Kidney tubule cell (primary cell): ENCODE results near the gene SMYD3.
A peak's percentile ranks its signal among the peaks of the same experiment; 100 is the strongest.
"Not testable (repeated sequence)": the region's sequence is repeated elsewhere in the genome, so short reads cannot be mapped to it uniquely, and the experiment has no call there.

ENCODE experiments used
- DNase-seq: peaks from one replicate; pipeline ENCODE4 v3.0.0-alpha.2; 2018; ENCODE audit warnings: low spot score

SMYD3 gene

DNA sequence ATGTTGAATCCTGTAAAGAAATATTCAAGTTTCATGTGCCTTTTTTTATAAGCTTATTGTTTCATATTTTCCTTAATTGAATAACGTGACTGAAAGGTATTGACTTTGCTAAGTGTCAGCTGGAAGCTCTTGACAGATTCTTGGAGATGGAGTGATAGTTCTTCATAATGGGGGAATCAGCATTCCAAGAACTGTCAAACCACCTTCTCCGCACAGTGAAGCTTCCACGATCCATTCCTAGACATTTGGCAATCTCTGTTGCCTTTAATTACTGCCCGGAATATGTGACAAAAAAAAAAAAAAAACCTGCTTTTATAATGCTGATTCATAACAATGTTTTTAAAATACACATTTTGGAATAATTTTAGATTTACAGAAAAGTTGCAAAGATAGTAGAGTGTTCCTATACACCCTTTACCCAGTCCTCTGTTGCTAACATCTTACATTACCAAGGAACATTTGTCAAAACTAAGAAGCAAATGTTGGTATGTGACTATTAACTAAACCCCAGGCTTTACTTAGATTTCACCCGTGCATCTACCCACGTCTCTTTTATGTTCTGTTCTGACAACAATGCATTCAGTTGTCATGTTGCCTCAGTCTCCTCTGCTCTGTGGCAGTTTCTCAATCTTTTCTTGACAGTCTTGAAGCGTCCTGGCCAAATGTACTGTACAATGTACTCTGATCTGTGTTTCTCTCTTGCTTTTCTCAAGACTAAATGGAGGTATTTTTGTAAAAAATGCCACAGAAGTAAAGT lies 674.1 kb downstream of the SMYD3 start:
- DNase-seq: no peak

DNA sequence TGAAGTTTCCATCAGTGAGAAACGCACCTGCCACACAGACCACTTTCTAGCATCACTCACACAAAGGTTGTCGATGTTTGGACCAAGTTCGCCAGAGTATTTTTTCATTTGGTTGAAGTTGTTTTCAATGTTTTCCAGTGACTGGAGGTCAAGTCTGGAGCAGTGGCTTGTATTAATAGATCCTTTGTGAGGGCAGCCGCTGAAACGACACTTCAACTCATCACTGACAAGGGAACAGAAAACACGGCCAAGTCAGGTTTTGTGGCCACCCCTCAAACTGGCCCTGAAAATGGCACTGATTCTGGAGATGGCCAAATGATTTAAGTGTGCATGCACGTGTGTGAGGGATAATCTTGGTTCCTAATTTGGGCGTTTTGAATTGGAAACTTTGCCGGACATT lies 675.6 kb downstream of the SMYD3 start:
- no peak for DNase-seq

- DNase-seq: no peak
Measured at GRCh38 chr1:245829826-245830225, 677.3 kb downstream of the SMYD3 start.

DNA sequence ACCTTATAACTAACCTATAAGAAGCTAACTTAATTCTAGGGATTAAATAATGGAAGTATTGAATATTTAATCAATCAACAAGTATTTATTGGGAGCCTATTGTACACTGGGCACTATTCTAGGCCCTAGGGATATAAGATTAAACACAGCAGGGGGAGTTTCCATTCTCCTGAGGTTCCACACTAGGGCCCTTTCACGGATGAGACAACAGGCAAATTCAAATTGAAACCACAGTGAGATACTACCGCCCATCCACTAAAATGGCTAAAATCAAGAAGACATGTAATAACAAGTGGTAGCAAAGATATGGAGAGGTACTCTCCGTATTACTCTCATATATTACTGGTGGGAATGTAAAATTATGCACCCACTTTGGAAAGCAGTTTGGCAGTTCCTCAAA lies 677.9 kb downstream of the SMYD3 start:
- no peak for DNase-seq

DNA sequence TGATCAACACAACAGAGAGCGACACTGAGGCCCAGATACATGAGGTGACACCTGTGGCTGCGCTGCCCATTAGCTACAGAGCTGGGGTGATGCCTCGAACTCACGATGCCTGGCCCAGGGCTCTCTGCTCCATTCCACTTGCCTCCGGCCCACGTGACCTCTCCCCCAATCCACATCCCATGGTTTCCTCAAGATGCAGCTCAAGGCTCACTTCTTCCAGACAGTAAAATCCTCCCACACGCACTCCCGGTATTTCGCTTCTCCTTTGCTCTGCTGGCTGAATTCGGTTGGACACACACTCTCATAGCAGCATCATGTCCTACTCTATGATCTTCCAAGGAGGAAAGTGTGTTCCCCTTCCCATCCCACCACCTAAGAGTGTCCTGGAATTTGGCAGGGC lies 679.8 kb downstream of the SMYD3 start:
- no peak for DNase-seq

DNA sequence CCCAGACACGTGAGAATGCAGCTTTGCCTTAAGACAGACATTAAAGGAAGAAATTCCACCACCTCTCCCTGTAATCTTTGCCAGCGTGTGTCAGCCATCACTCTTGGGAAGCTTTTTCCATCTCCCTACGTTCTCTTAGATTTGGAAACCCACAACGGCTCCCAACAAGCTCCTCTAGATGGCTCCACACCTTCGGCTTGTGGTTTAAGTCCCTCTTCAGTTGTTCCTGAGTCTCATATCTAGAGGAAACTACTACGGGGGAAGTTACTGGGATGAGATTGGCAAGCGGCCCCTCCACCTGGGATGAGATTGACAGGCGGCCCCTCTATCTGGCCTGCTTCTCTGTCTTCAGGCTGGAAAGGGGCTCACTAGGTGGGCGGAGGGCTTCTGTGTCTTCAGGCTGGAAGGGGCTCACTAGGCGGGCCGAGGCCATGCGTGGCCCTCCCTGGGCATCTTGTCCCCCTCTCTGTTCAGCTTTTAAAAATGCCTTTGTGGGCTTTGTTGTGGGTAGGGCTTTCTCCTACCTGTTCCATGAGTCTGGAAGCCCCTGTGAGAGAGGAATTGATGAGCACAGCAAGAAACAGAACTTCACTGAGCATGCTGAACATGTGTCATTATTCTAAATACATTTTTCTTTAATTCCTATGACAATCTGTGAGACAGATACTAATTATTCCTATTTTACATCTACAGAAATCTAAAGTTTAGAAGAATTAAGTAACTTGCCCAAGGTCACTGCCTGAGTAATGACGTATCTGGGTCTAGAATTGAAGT lies 681.8 kb downstream of the SMYD3 start:
- DNase-seq: no peak

- no peak for DNase-seq
Measured at GRCh38 chr1:245823408-245824147, 683.5 kb downstream of the SMYD3 start.

DNA sequence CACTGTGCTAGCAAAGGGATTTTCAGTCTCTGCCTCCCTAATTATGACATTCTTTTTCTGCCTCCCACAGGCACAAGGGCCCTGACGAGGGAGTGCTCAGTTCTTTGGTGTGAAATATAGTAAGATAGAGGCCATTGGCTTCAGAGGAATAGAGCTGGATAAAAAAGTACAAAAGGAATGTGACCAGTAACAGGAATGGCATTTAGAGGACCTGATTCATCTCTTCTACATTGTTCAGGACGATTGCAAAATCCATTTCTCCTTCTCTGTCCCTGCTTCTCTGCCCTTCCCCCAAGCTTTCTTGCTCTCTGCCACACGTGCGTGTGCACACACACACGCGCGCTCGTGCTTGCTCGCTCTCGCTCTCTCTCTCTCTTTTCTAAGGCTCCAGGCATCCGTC lies 684.1 kb downstream of the SMYD3 start:
- peak; percentile 92 for DNase-seq

DNA sequence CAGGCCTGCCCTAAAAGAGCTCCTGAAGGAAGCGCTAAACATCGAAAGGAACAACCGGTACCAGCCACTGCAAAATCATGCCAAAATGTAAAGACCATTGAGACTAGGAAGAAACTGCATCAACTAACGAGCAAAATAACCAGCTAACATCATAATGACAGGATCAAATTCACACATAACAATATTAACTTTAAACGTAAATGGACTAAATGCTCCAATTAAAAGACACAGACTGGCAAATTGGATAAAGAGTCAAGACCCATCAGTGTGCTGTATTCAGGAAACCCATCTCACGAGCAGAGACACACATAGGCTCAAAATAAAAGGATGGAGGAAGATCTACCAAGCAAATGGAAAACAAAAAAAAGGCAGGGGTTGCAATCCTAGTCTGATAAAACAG lies 688.7 kb downstream of the SMYD3 start:
- DNase-seq: not testable (repeated sequence)

GRCh38 chr1:245816496-245816895 lies 690.6 kb downstream of the SMYD3 start:
- DNase-seq: not testable (repeated sequence)

DNA sequence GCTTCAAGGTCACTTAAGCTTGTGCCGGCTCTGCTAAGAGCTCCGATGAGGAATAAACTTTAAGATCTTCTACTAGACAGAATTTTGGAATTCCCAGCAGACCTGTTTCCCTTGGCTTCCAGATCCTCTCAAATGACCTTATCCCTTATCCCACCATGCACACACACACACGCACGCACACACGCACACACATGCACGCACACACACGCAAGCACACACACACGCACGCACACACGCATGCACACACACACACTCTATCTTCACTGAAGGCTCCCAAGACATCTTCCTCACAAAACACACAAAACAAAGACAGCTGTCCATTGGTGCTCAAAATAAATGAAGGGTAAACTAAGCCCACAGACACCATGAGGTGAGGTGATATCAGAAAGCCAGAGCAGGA lies 692.4 kb downstream of the SMYD3 start:
- DNase-seq: no peak

GRCh38 chr1:245812278-245812677 lies 694.8 kb downstream of the SMYD3 start:
- no peak for DNase-seq

DNA sequence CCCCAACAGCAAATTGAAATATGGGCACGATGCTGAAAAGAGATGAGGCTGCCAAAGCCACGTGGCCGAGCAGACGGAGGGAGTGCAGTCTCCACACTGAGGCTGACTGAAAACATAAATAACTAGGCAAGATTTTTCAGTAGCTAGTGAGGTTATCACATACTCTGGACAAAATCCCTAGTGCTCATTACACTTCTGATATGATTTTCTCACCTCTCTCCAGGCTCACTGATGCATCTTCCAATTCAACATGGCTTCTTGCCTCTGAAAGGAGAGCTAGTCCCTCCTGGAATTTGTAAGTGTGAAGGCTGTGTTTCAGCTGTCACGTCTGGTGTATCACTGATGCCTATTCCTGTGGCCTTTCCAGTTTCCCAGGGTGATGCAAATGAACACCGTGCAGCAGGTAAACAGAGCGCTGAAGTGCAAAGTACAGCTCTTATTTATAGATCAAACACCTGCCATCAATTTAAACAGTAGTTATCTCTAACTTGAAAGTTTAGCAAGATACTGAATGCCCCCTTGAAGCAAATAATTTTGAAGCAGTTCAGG lies 696.2 kb downstream of the SMYD3 start:
- no peak for DNase-seq

GRCh38 chr1:245810181-245810769 lies 696.8 kb downstream of the SMYD3 start:
- peak; percentile 29 for DNase-seq

DNA sequence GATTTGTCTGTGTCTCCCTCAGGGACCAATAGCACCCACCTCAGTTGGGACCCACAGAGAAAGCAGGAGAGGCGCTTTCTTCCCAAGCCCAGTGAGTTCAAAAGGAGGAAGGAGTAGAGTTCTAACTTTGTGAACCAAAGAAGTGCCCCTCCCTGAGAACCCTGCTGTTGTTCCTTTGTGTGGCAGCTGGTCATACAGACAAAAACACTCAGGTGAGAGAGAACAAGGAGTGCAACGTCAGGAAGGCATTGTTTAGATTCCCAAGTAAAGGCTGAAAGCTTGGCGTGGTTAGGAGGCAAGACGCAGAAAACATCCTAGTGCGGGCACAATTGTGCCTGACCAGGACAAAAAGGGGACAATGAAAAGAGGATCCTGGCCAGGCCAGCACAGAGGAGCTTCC lies 697.7 kb downstream of the SMYD3 start:
- DNase-seq: no peak

GRCh38 chr1:245807954-245808719 lies 698.9 kb downstream of the SMYD3 start:
- DNase-seq: no peak

- peak; percentile 21 for DNase-seq
Measured at GRCh38 chr1:245807306-245807705, 699.8 kb downstream of the SMYD3 start.

DNA sequence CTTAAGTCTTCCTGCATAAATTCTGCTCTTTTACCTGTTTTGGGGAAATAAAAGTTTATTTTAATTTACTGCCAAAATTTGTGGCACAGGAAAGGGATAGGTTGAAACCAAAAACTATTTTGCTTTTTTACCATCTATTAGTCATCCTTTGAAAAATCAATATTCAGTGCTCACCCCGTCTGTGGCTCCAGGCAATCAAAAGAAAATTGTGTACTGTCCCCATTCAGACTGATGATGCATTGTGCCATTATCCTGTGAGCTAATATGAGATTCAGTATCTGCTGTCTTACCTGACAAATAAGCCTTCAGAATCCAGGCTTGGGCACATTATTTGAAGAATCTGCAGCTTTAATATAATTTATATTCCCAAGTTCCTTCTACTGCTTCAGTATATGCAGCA lies 701.5 kb downstream of the SMYD3 start:
- no peak for DNase-seq

DNA sequence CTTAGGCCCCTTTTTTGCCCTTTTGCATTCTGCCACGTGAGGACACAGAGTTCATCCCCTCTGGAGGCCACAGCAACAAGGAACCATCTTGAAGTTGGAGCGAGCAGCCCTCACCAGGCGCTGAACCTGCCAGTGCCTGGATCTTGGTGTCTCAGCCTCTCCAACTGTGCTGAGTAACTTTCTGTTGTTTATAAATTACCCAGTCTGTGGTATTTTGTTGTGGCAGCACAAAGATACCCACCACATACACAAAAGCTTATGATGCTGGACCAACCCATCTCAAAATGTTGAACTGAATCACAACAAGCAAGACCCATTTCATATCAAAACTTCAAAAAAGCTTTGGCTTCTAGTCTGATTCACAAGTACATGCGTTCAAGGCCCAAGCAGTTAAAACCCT lies 702.4 kb downstream of the SMYD3 start:
- no peak for DNase-seq

DNA sequence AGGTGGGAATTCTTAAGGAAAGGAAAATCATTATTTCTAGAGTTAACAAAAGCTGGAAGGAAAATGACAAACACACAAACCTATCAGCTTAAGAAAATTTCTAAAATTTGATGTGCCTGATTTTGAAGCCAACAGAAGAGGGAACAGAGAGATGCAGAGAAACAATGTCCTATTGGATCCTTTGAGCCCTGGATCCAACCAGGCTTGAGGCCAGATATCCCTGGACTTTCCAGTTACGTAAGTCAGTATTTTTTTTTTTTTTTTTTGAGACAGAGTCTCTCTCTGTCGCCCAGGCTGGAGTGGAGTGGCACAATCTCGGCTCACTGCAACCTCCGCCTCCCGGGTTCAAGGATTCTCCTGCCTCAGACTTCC lies 703.4 kb downstream of the SMYD3 start:
- DNase-seq: no peak

GRCh38 chr1:245802941-245803665 lies 704.0 kb downstream of the SMYD3 start:
- DNase-seq: no peak
